Smooth muscle cell of trachea (primary cell): ENCODE measurements around the gene PTTG1. TPM values are rescaled to one million over a fixed set of nuclear protein-coding genes. Genes with fewer than 3 reads are reported as not detected.

Source experiments
- total RNA-seq: library from RNA; depleted of rRNA; stranded (reverse); fragments of >200 nt; gene quantifications from 2 replicates; pipeline ENCODE4 v1.2.1, GENCODE V29; 2014

Gene PTTG1
- total RNA-seq, result 71.5 and 402 TPM in 2 replicates

GRCh38 chr5:160421625-160422258 lies at the start of gene PTTG1:
Gene PTTG1 (plus strand): TSS chr5:160421855. CDS start chr5:160422313, 458 bp downstream.

GRCh38 chr5:160399402-160400353 lies 22.0 kb upstream of the PTTG1 start, which contains the start of gene FAM200C:
Gene FAM200C (minus strand): TSS chr5:160400054. CDS start chr5:160395490, 4,564 bp downstream.

GRCh38 chr5:160418561-160419457 lies 2.8 kb upstream of the PTTG1 start, which contains the start of gene SLU7:
Gene SLU7 (minus strand): TSS chr5:160419081. CDS start chr5:160415294, 3,787 bp downstream.

Other genes with a start within 250 kb of the PTTG1 start
- gene FABP6, start 192.3 kb upstream of the PTTG1 start, total RNA-seq, result not detected in 2 replicates
- gene CCNJL, start 109.3 kb upstream of the PTTG1 start, total RNA-seq, result 0.15 and 0.17 TPM in 2 replicates
- 1.2 and 3.2 TPM in 2 replicates for gene C1QTNF2, start 51.2 kb upstream of the PTTG1 start, total RNA-seq
- gene FAM200C, start 21.8 kb upstream of the PTTG1 start, total RNA-seq, result 4.5 and 6.0 TPM in 2 replicates
- 71.1 and 85.1 TPM in 2 replicates for gene SLU7, start 2.8 kb upstream of the PTTG1 start, total RNA-seq